HG03135 (cell line): ENCODE results near the gene PRKN.

Source experiments
- ATAC-seq: cut with Tn5 transposase; IDR thresholded peaks from one replicate; pipeline ENCODE4 v1.9.1; 2021; ENCODE audit warnings: mild to moderate bottlenecking, moderate library complexity; ENCODE audit not compliant: unreplicated experiment

PRKN gene

DNA sequence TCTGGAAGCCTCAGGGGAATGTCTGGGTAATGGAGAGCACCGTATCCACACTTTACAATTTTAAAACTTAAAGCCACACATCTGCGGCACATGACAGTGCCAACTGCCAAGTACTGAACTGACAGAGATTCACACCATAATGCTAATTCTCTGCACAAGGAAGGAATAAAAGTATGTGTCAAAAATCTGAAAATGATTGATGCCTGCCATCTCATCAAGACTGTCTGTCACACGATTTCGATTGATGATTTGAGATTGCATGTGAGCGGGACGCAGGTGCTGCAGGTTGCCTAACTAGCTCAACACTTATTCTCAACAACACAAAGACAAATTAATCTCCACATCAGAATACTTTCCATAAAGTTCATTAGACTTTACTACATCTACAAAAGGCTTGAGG is 391.2 kb downstream of the PRKN start:
- ATAC-seq: no peak

- ATAC-seq: no peak
Observed at GRCh38 chr6:162332365-162332764, 395.2 kb downstream of the PRKN start.

DNA sequence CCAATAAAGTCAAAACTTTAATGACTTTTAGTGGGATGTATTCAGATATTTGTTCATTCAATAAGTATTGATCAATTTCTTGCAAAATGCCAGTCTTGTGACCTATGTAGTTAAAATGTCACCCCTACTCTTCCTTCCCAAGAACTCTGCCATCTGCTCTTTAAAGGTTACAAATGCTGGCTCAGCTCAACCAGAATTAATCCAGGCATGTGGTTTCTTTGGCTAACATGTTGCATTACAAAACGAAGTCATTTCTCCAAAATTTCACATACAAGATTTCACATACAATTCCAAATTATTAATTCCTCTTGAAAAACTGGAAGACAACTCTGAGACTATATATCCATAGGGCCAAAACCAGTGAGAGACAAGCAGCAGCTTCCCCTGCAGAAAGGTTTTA is 395.7 kb downstream of the PRKN start:
- ATAC-seq: no peak

DNA sequence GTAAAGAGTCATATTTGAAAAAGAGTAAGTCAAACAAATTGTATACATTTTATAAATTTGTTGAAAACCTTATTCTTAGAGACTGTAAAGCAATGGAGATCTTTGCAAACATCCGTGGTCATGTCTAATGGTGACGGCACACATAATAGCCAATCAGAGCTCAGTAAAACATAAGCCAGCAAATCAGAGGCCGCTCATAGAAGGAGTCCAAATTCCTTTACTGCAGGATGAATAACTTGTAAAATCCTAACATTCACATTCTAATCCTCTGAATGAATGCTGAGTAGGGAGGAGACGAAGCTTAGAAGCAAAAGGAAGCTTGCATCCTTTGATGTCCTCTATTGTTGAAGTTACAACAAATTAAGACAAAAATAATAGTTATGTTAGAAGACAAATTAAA is 401.7 kb downstream of the PRKN start:
- ATAC-seq: no peak

DNA sequence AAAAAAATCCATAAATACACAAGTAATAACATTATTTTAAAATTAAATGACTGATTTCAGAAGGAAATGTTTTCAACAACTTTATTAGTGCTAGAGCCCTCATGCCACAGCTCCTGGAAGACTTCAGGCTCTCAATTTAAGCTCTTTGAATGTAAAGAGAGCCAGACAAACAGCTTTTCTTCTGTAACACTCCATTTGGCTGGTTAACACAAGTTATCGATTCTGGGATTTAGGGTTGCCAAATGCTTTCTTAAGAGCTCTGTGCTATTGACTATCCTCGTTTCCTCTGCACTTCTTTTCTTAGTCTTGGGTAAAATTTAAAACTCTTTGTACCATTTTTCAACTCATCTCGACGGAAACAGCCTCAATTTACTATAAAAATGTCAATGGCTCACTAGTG is 402.5 kb downstream of the PRKN start:
- ATAC-seq: no peak

DNA sequence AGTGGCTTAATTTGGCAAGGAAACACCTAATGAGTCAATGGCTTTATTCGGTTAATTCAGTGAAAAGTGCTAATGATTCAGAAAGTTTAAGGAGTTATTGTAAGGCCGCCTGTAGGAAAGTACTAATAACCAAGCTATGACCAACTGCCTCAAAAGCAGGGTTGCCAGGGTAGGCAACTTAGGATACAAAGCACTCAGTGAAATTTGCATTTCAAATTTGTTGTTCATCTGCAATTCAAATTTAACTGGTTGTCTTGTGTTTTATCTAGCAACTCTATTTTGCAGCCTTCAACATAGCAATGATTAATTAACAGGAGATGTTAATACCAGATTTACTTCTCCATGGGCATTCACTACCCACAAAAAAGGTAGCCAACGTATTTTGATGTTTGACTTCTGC is 412.3 kb downstream of the PRKN start:
- ATAC-seq: no peak

- ATAC-seq: no peak
Observed at GRCh38 chr6:162313922-162314660, 413.5 kb downstream of the PRKN start.

- ATAC-seq: no peak
Observed at GRCh38 chr6:162307865-162308264, 419.7 kb downstream of the PRKN start.

- no peak for ATAC-seq
Observed at GRCh38 chr6:162306616-162307015, 420.9 kb downstream of the PRKN start.

- ATAC-seq: no peak
Observed at GRCh38 chr6:162301128-162301527, 426.4 kb downstream of the PRKN start.

- no peak for ATAC-seq
Observed at GRCh38 chr6:162294029-162294428, 433.5 kb downstream of the PRKN start.

- no peak for ATAC-seq
Observed at GRCh38 chr6:162292915-162293314, 434.7 kb downstream of the PRKN start.

GRCh38 chr6:162290846-162291465 is 436.6 kb downstream of the PRKN start:
- no peak for ATAC-seq

DNA sequence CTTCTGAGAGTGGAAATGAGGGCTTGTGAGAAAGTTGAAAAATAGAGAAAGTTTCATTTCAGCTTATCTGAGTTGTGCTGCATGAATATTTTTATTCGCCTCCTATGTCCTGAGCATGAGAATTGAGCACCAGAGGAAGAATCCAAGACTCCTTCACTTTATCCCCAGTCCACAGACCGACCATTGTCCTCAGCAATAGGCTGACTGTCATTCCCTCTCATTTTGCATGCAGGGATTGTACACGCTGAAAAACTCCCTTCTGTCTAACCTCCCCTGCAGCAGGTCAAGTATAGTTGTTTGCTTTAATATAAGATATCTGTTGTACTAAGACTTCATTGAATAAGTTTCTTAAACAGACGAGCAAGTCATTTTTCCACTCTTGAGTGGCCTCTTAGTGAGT is 437.6 kb downstream of the PRKN start:
- no peak for ATAC-seq

- ATAC-seq: no peak
Observed at GRCh38 chr6:162273986-162274385, 453.6 kb downstream of the PRKN start.

- no peak for ATAC-seq
Observed at GRCh38 chr6:162271922-162272321, 455.6 kb downstream of the PRKN start.

GRCh38 chr6:162270966-162271365 is 456.6 kb downstream of the PRKN start:
- ATAC-seq: no peak

DNA sequence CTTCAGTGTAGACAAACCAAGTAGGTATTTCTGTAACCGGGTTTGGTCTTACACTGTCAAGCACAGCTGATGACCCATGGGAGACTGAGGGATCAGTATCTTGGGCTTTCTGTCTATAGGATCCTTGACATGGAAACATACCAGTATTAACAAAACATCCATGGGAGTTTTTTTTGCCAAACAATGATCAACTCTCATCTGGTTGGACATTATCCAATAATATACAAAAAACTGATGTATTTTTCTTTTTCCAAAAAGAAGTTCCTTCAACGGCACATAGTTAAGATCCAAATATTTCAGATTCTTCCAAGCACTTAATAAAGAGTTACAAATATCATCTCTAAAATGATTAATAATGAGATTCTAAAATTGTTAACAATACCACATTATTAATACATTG is 459.9 kb downstream of the PRKN start:
- no peak for ATAC-seq

GRCh38 chr6:162267126-162267525 is 460.4 kb downstream of the PRKN start:
- ATAC-seq: no peak

DNA sequence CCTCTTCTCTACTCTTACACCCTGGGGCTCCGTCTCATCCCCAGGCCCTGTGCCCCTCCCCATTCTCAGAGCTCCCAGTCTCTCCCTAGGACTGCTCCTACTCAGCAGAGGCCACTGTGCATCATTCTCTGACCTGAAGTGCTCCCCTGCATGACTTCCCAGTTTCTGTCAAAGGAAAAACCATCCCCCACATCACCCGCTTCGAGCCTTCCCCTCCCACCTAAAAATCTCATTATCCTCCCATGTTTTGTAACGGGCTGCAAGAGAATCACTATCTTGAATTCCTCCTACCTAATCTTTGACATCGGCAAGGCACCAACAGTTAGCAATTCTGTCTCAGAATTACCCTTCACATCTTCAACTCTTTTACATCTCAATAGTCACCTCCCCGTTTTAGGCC is 463.0 kb downstream of the PRKN start:
- ATAC-seq: no peak

- ATAC-seq: no peak
Observed at GRCh38 chr6:162262466-162263196, 464.9 kb downstream of the PRKN start.

GRCh38 chr6:162261598-162261997 is 466.0 kb downstream of the PRKN start:
- ATAC-seq: no peak
